K562 (cell line): ENCODE data around the gene ATF3. TPM values are rescaled to one million over a fixed set of nuclear protein-coding genes. Genes with fewer than 3 reads are reported as not detected.

Experiments used
- ATF7 ChIP-seq: fragments of 450-650 bp; IDR thresholded peaks from 2 replicates; pipeline ENCODE4 v1.7.1; 2014; ENCODE audit warnings: mild to moderate bottlenecking, moderate library complexity
- CTCF ChIP-seq, 3 experiments: IDR thresholded peaks in 2 of 3; conservative IDR thresholded peaks in 1 of 3; 2 replicates each; pipeline ENCODE4 v1.5.1; 2011 to 2012; ENCODE audit warnings: low read length in 3 of 3, mild to moderate bottlenecking in 3 of 3, control low read depth in 2 of 3, improper control_type of control experiment in 1 of 3, inconsistent platforms in 1 of 3, low read depth in 1 of 3, mixed read lengths in 1 of 3, moderate library complexity in 1 of 3; ENCODE audit not compliant: insufficient read depth in 2 of 3
- CUX1 ChIP-seq: fragments of 200-800 bp; sonication (Bioruptor generic); IDR thresholded peaks from 2 replicates; pipeline ENCODE4 v1.6.1; 2016; ENCODE audit warnings: missing genetic modification characterization, missing compliant biosample characterization
- ILK ChIP-seq: fragments of 450-650 bp; IDR thresholded peaks from 2 replicates; pipeline ENCODE4 v1.6.1; 2016; ENCODE audit warnings: missing genetic modification characterization, low read depth, mild to moderate bottlenecking, missing compliant biosample characterization, moderate library complexity, borderline replicate concordance
- JUN ChIP-seq, 2 experiments: sonication (generic) in 1 of 2; formaldehyde crosslinking in 1 of 2; IDR thresholded peaks; 2 replicates each; pipeline versions ENCODE4 v1.6.1 to v1.8.0; 2012 to 2022; ENCODE audit warnings: borderline replicate concordance in 2 of 2, mild to moderate bottlenecking in 2 of 2, improper control_type of control experiment in 1 of 2, low read depth in 1 of 2, low read length in 1 of 2, missing genetic modification reagents in 1 of 2
- KLF16 ChIP-seq: IDR thresholded peaks from 2 replicates; pipeline ENCODE4 v1.6.1; 2016; ENCODE audit warnings: antibody characterized with exemption
- MEF2A ChIP-seq: IDR thresholded peaks from 2 replicates; pipeline ENCODE4 v1.6.1; 2011; ENCODE audit warnings: low read depth, mild to moderate bottlenecking, low read length, moderate library complexity; ENCODE audit not compliant: control insufficient read depth
- RCOR1 ChIP-seq, 2 experiments: IDR thresholded peaks; 2 replicates each; pipeline ENCODE4 v1.6.1; 2012; ENCODE audit warnings: low read depth in 2 of 2, low read length in 2 of 2, borderline replicate concordance in 1 of 2, improper control_type of control experiment in 1 of 2
- SPI1 ChIP-seq: IDR thresholded peaks from 2 replicates; pipeline ENCODE4 v1.6.1; 2011; ENCODE audit warnings: low read depth, low read length, control low read depth, borderline replicate concordance
- TCF3 ChIP-seq: sonication (generic); formaldehyde crosslinking; IDR thresholded peaks from 2 replicates; pipeline ENCODE4 v1.4.0; 2020; ENCODE audit warnings: mild to moderate bottlenecking, missing genetic modification reagents
- TFAP4 ChIP-seq: sonication (generic); formaldehyde crosslinking; IDR thresholded peaks from 2 replicates; pipeline ENCODE4 v1.8.0; 2022; ENCODE audit warnings: missing genetic modification reagents, mild to moderate bottlenecking, moderate library complexity, borderline replicate concordance
- polyA plus RNA-seq, 8 experiments: library from polyadenylated mRNA; depleted of rRNA in 4 of 8; stranded (reverse) in 5 of 8; unstranded in 3 of 8; fragments of >200 nt; fragmentation: Nextera tagmentation in 2 of 8; fragmentation: Illumina TruSeq in 1 of 8; extraction: Ambion mirVana in 2 of 8; extraction: Trizol in 1 of 8; gene quantifications; 2 replicates each; pipeline versions ENCODE4 v1.2.1 to v1.2.3, GENCODE V29; 2011 to 2014; ENCODE audit warnings: inconsistent platforms in 1 of 8, missing spikeins in 1 of 8
- total RNA-seq, 7 experiments: library from RNA; depleted of rRNA in 6 of 7; stranded (reverse); fragments of >200 nt in 6 of 7; fragmentation: Illumina TruSeq in 2 of 7; extraction: Trizol in 2 of 7; gene quantifications; 2 replicates each; pipeline versions ENCODE4 v1.2.1 to v1.2.3, GENCODE V29; 2011 to 2021; ENCODE audit warnings: low replicate concordance in 1 of 7
- TF ChIP-seq, protein P1 (sequence below): sonication (generic); formaldehyde crosslinking; IDR thresholded peaks from 2 replicates; pipeline ENCODE4 v1.9.0; 2022; ENCODE audit warnings: mild to moderate bottlenecking, missing genetic modification reagents
- TF ChIP-seq, protein P2 (sequence below): fragments of 450-650 bp; formaldehyde crosslinking; IDR thresholded peaks from 2 replicates; pipeline ENCODE4 v1.4.0; 2020; ENCODE audit warnings: mild to moderate bottlenecking, moderate library complexity

The ATF3 gene
- total and polyA plus RNA-seq, 9 of the 15 experiments (the other 6 are each of a cell fraction or from before 2014, with no cell fraction given), result 3.5 to 28.2 (median 19.8) TPM

DNA sequence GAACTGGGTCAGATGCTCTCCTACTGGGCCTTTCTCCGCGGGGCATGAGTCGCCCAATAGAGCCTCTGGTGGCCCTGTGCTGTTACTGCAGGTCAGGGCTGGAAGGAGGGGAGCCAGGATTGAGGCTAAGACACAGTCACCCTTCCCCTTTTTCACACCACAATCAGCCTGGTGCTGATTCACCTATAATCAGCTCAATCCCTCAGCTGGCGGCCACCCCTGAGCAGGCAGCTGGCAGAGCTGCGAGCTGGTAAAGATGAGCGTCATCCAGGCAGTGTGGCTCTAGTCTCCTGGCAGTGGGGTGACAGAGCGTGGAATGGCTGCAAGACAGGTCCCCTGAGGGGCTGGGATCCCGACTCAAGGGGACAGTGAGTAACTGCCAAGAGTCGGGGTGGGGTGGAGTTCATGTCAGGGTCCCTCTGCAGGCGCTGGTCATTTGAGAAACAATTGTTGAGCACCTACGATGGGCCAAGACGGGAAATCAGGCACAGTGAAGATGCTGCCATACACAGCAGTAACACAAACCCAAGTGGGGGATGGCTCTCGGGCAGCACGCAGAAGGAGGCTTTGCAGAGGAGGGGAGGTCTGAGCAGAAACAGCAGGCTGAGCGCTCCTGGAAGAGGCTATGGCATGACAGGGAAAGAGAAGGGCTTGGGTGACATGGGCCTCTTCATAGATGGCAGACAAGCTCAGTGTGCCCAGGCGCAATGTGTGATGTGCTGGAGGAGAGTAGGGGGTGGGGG is 21.8 kb downstream of the ATF3 start (continued):
- TF ChIP-seq, protein P1, sequence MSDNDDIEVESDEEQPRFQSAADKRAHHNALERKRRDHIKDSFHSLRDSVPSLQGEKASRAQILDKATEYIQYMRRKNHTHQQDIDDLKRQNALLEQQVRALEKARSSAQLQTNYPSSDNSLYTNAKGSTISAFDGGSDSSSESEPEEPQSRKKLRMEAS (CRISPR knock-in tag), result peak; percentile 45
- TF ChIP-seq SPI1, result peak; percentile 83
- TF ChIP-seq ATF7, result peak; percentile 27; the same call in 1 of the 2 replicates
- TF ChIP-seq TFAP4 (CRISPR knock-in tag), result peak; percentile 77; the same call in 1 of the 2 replicates
- peak; percentile 88 to 96 (median 89) for TF ChIP-seq CTCF (IDR thresholded peaks at IDR 0.05 in 2 of 3, conservative IDR thresholded peaks at IDR 0.05 in 1 of 3; ENCODE audit: insufficient read depth in 2 of 3, low read depth in 1 of 3, low read length in 3 of 3)
- peak; percentile 5; the same call in 1 of the 2 replicates for TF ChIP-seq JUN (IDR thresholded peaks at IDR 0.05; ENCODE audit: borderline replicate concordance, low read depth, low read length)
- no peak for TF ChIP-seq JUN (CRISPR knock-in tag; IDR thresholded peaks at IDR 0.05; ENCODE audit: borderline replicate concordance)
- no peak for TF ChIP-seq CUX1 (CRISPR knock-in tag)
- TF ChIP-seq MEF2A, result no peak
- TF ChIP-seq KLF16, result 0 out of 2 replicates have a peak, but pooled peaks have one; percentile 29
- TF ChIP-seq, protein P2, sequence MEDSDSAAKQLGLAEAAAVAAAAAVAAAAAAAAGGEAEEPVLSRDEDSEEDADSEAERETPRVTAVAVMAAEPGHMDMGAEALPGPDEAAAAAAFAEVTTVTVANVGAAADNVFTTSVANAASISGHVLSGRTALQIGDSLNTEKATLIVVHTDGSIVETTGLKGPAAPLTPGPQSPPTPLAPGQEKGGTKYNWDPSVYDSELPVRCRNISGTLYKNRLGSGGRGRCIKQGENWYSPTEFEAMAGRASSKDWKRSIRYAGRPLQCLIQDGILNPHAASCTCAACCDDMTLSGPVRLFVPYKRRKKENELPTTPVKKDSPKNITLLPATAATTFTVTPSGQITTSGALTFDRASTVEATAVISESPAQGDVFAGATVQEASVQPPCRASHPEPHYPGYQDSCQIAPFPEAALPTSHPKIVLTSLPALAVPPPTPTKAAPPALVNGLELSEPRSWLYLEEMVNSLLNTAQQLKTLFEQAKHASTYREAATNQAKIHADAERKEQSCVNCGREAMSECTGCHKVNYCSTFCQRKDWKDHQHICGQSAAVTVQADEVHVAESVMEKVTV (CRISPR knock-in tag), result peak; percentile 62; the same call in 1 of the 2 replicates
- peak in 1 of 2 experiments; percentile 56; a peak in 1 of 4 replicates for TF ChIP-seq RCOR1 (IDR thresholded peaks at IDR 0.05; ENCODE audit: borderline replicate concordance in 1 of 2, low read depth in 2 of 2, low read length in 2 of 2)
- no peak for TF ChIP-seq TCF3 (CRISPR knock-in tag)
- TF ChIP-seq ILK (tag), result no peak
